Measurements from ENCODE around the gene RNF150.

RNF150 gene

DNA sequence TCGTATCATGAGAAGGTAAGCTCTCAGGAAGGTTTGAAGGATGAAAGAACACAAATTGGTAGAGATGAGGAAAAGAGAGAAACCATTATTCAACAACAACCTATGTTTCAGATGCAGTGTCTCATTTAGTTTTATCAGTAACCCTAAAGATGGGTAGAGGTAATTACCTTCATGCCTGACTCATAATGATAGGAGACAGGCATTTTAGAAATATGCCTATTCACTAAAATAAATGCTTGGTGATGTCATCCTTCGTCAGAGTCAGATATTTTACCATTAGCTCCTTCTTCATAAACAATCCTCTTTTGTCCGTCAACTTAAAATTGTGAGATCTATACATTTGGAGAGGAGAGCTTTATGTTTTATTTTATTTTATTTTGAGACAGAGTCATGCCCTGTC is 21.5 kb upstream of the RNF150 start:
- no peak overlapping the region for H3K27ac ChIP-seq (replicated peaks)

DNA sequence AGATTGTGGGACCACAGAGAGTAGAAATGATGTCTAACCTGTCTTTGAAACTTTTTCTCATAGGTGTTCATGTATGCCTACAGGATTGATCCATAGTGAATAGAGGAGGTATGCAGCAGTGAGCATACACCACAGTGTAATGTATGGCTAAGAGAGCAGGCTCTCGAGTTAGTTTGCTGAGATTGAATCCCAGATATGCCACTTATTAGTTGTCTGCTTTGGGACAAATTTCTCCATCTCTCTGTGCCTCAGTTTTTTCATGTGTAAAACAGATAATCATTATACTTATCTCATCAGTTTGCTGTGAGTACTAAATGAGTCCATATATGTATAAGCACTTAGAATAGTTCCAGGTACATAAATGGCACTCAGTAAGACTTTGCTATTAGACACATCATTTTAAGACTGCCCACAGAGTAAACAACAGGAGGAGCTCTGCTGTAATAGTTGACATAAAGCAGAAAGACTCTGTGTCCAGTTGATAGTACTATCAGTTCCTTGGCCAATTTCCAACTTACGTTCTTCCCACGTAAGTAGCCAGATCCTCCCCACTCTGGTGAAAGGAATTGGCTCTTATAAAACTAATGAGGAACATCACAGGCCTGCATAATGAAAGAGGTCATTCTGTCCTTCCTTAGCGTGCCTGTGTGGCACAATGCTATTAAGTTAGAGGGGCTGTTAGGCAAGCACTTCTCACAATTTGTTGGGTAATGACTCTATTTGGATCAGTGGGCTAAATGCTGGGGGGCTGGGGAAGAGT is 20.7 kb upstream of the RNF150 start:
- Histone ChIP-seq H3K27ac (replicated peaks) (no peak overlapping the region), H3K27me3 (ENCODE audit: insufficient read depth, poor library complexity, severe bottlenecking) (no peaks in the 10 kb centered on the region), H3K4me3 (replicated peaks; ENCODE audit: insufficient read depth, low read length) (no peak overlapping the region)
- DNase-seq (ENCODE audit: low read depth in 1 of 2, low spot score in 1 of 2), result no peak
- TF ChIP-seq POLR2AphosphoS5 (IDR thresholded peaks at IDR 0.05; ENCODE audit: low read depth), result no peak
- TF ChIP-seq, protein P1, sequence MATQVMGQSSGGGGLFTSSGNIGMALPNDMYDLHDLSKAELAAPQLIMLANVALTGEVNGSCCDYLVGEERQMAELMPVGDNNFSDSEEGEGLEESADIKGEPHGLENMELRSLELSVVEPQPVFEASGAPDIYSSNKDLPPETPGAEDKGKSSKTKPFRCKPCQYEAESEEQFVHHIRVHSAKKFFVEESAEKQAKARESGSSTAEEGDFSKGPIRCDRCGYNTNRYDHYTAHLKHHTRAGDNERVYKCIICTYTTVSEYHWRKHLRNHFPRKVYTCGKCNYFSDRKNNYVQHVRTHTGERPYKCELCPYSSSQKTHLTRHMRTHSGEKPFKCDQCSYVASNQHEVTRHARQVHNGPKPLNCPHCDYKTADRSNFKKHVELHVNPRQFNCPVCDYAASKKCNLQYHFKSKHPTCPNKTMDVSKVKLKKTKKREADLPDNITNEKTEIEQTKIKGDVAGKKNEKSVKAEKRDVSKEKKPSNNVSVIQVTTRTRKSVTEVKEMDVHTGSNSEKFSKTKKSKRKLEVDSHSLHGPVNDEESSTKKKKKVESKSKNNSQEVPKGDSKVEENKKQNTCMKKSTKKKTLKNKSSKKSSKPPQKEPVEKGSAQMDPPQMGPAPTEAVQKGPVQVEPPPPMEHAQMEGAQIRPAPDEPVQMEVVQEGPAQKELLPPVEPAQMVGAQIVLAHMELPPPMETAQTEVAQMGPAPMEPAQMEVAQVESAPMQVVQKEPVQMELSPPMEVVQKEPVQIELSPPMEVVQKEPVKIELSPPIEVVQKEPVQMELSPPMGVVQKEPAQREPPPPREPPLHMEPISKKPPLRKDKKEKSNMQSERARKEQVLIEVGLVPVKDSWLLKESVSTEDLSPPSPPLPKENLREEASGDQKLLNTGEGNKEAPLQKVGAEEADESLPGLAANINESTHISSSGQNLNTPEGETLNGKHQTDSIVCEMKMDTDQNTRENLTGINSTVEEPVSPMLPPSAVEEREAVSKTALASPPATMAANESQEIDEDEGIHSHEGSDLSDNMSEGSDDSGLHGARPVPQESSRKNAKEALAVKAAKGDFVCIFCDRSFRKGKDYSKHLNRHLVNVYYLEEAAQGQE (IDR thresholded peaks at IDR 0.05; ENCODE audit: insufficient replicate concordance, low read depth), result no peak
- no peak for TF ChIP-seq SPI1 (IDR thresholded peaks at IDR 0.05; ENCODE audit: borderline replicate concordance, low read depth)
- TF ChIP-seq, protein P2, sequence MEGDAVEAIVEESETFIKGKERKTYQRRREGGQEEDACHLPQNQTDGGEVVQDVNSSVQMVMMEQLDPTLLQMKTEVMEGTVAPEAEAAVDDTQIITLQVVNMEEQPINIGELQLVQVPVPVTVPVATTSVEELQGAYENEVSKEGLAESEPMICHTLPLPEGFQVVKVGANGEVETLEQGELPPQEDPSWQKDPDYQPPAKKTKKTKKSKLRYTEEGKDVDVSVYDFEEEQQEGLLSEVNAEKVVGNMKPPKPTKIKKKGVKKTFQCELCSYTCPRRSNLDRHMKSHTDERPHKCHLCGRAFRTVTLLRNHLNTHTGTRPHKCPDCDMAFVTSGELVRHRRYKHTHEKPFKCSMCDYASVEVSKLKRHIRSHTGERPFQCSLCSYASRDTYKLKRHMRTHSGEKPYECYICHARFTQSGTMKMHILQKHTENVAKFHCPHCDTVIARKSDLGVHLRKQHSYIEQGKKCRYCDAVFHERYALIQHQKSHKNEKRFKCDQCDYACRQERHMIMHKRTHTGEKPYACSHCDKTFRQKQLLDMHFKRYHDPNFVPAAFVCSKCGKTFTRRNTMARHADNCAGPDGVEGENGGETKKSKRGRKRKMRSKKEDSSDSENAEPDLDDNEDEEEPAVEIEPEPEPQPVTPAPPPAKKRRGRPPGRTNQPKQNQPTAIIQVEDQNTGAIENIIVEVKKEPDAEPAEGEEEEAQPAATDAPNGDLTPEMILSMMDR (IDR thresholded peaks at IDR 0.05; ENCODE audit: insufficient read depth, low read length), result no peak
- no peak for TF ChIP-seq GABPA (IDR thresholded peaks at IDR 0.05; ENCODE audit: low read depth)

More for the DNA sequence above, 21.5 kb upstream of the RNF150 start:
- TF ChIP-seq SPI1 (IDR thresholded peaks at IDR 0.05; ENCODE audit: borderline replicate concordance, low read depth) (no peak), POLR2AphosphoS5 (IDR thresholded peaks at IDR 0.05; ENCODE audit: low read depth) (no peak), GABPA (IDR thresholded peaks at IDR 0.05; ENCODE audit: low read depth) (no peak)
- TF ChIP-seq, protein P2 (IDR thresholded peaks at IDR 0.05; ENCODE audit: insufficient read depth, low read length), result no peak
- TF ChIP-seq, protein P1 (IDR thresholded peaks at IDR 0.05; ENCODE audit: insufficient replicate concordance, low read depth), result no peak
- Histone ChIP-seq H3K27me3 (ENCODE audit: insufficient read depth, poor library complexity, severe bottlenecking) (no peaks in the 10 kb centered on the region), H3K4me3 (replicated peaks; ENCODE audit: insufficient read depth, low read length) (no peak overlapping the region)
- DNase-seq (ENCODE audit: low read depth in 1 of 2, low spot score in 1 of 2), result no peak

DNA sequence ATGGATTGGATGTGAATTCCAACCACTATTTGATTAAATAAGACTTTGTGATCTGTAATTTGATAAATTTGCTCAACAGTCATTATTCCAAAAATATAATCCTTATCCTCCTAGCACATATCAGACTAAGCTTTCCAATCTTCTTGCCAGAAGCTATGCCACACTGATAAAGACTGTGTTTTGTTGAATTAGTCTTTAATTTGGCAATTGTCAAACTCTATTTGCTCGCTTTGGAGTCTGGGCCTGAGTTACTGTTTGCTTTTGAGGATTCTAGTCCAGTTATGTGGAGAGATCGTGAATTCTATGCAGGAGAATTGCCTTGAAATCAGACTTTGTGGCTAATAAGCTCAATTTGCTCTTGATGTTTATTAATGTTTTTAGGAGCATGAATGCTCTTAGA is 10.9 kb upstream of the RNF150 start:
- H3K4me3 ChIP-seq (replicated peaks; ENCODE audit: insufficient read depth, low read length), result no peak overlapping the region
- TF ChIP-seq GABPA (IDR thresholded peaks at IDR 0.05; ENCODE audit: low read depth), result no peak
- no peak for TF ChIP-seq POLR2AphosphoS5 (IDR thresholded peaks at IDR 0.05; ENCODE audit: low read depth)
- TF ChIP-seq, protein P1 (IDR thresholded peaks at IDR 0.05; ENCODE audit: insufficient replicate concordance, low read depth), result no peak
- no peak for TF ChIP-seq SPI1 (IDR thresholded peaks at IDR 0.05; ENCODE audit: borderline replicate concordance, low read depth)
- TF ChIP-seq, protein P2 (IDR thresholded peaks at IDR 0.05; ENCODE audit: insufficient read depth, low read length), result no peak
- DNase-seq (ENCODE audit: low read depth in 1 of 2, low spot score in 1 of 2), result no peak
- no peak overlapping the region for H3K27ac ChIP-seq (replicated peaks)
- H3K27me3 ChIP-seq (ENCODE audit: insufficient read depth, poor library complexity, severe bottlenecking), result no peaks in the 10 kb centered on the region
